Measurements from ENCODE around the gene NFE2L1.
"Not testable (repeated sequence)": the region's sequence is repeated elsewhere in the genome, so short reads cannot be mapped to it uniquely, and the experiment has no call there.

NFE2L1 gene, protein sequence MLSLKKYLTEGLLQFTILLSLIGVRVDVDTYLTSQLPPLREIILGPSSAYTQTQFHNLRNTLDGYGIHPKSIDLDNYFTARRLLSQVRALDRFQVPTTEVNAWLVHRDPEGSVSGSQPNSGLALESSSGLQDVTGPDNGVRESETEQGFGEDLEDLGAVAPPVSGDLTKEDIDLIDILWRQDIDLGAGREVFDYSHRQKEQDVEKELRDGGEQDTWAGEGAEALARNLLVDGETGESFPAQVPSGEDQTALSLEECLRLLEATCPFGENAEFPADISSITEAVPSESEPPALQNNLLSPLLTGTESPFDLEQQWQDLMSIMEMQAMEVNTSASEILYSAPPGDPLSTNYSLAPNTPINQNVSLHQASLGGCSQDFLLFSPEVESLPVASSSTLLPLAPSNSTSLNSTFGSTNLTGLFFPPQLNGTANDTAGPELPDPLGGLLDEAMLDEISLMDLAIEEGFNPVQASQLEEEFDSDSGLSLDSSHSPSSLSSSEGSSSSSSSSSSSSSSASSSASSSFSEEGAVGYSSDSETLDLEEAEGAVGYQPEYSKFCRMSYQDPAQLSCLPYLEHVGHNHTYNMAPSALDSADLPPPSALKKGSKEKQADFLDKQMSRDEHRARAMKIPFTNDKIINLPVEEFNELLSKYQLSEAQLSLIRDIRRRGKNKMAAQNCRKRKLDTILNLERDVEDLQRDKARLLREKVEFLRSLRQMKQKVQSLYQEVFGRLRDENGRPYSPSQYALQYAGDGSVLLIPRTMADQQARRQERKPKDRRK

DNA sequence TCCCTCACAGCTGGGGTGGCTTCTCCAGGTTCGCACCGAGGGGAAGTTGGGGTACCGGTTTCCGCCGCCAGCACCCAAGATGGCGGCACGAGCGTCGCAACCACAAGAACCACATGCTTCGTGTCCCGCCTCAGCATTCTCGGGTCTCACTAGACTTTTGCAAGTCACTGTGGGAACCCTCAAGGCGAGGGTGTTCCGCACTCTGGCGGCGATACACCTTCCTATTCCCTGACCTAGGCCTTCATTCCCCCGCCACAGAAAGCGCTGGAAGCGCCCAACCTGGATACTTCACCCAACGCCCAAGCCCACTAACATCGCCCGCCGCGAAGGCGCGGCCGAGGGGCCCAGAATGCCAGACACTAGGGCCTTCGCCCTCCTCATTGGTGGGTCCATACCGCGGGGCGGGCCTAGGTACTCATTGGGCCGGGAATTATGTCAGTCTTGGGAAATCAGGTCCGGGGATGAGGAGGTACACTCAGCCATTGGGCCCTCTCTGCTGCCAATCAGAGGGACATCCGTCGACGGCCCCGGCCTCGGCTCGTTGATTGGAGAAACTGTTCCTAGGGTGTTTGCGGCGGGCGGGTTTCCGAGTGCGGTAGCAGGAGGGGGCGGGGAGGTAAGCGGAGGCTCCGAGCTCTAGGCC is at the start of gene NFE2L1:
Gene NFE2L1 (plus strand): TSS at position 619 of the 643 bp plus-strand sequence. CDS start 2,760 bp downstream, outside the sequence.
- DNase-seq (ENCODE audit: low spot score): peak; percentile 99

DNA sequence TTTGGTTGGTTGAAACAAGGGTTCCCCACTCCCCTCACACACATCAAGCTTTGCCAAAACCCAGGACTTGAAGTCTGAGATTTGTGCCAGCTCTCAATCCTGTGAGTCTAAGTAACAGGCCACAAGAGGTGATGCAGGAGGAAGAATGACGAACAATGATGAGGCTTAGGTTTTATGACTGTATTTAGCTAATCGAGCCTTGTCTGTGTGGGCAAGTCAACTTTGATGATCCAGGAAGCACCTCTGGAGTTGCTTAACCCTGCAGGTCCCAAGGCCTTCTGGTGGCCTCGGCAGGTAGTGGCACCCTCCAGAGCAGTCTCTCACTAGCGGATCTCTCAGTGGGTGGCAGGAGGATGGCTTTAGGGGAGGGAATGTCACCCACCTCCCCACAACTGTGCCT is 48.6 kb upstream of the NFE2L1 start:
- DNase-seq (ENCODE audit: low spot score): no peak

DNA sequence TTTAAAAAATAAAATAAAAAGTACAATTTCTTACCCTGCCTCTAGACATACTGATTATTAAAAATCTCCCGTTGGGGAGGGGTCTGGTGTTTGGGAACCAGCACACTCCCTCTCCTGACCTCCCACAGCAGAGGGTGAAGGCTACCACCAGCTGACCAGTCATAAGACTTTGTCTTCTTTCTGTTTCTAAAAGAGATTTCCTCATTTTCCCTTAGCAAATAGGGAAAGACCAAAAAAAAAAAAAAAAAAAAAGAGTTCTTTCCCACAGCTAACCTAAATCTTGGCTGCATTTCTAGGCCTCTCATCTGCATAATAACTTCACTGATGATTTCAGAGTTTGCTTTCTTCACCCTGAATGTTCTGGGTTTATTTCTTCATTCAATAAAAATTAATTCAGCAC is 47.0 kb upstream of the NFE2L1 start:
- no peak for DNase-seq (ENCODE audit: low spot score)

DNA sequence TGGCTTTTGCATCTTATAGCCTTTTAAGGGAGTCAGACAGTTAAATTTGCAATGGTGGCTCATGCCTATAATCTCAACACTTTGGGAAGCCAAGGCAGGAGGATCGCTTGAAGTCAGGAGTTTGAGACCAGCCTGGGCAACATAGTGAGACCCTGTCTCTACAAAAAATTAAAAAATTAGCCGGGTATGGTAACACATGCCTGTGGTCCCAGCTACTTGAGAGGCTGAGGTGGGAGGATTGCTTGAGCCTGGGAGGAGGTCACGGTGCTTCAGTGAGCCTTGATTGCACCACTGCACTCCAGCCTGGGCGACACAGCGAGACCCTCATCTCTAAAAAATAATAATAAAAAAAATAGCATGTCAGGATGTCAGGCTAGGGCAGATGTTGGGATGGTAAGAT is 46.5 kb upstream of the NFE2L1 start:
- not testable (repeated sequence) for DNase-seq (ENCODE audit: low spot score)

DNA sequence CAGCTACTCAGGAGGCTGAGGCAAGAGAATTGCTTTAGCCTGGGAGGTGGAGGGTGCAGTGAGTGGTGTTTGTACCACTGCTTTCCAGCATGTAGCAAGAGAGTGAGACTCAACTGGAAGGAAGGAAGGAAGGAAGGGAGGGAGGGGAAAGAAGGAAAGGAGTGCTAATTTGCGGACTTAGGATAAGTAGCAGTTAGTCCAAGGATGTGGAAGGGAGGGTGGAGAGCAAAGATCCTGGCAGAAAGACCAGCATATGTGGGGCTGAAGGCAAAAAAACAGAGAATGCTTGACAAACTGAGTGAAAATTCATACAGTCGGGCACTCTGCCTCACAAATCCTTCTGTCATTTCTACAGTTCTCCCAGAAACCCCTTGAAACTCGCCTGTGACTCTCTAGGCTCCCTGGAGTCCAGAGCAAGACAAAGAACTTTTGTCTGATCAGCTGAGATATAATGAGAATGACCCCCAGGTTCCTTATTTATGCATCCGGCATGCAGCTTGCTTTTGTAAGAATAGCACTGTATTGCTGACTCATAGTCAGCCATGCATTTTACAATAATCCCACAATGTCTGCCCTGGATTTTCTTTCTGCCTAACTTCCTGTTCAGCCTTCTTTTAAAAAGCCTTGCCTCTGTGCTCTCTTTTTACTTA is 45.8 kb upstream of the NFE2L1 start:
- no peak for DNase-seq (ENCODE audit: low spot score)

DNA sequence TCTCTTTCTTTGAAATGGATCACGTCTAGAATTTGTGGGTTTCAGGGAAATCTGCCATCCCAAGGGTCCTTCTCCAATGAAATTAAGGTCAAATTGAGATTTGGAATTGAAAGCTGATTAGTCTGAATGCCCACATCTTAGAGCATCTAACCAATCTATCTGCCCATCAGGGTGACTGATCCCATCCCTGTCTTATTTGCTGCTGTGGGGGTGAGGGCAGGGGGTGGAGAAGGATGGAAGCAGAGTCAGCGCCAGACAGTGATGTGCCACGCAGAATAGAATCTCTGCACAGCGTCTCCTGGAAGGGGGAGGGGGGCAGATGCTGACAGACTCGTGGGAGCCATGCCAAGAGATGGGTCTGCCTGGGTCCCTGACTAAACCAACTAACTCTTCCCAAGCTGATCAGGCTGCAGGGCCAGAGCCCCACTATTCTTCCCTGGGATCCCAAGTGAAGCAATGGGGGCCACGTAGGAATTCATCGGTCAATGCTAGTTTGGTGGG is 45.2 kb upstream of the NFE2L1 start:
- DNase-seq (ENCODE audit: low spot score): no peak

DNA sequence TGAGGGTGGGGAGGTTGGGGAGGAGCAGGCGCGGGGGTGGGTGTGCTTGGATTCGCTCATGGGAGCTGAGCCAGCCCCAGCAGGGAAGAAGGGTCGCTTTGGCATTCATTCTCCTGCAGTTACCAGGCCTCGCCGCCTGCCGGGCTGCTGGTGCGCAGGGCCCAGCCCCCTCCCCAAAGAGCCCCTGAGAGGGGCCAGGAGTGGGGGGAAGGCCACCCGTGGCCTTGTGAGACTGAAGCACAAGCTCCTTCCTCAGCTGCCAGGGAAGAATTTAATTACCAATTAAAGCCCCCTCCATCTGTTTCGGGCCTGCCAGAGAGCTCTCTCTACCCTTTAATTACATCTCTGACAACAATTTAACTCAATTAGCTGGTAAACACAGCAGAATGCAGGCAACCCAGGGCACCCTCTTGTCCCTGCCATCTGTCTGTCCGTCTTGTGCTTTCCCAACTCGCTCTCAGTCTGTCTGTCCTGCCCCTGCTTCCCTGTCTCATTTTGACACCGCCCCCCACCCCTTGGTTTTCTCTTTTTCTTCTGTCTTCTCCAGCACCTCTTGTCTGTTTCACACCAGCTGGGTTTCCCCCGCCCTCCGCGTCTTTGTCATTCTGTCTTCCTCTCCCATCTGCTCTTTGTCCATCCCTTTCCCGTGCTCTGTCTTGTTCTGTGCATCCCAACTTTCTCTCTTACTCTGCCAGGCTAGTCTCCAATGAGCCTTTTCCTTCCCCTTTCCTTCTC is 44.6 kb upstream of the NFE2L1 start:
- DNase-seq (ENCODE audit: low spot score): no peak

DNA sequence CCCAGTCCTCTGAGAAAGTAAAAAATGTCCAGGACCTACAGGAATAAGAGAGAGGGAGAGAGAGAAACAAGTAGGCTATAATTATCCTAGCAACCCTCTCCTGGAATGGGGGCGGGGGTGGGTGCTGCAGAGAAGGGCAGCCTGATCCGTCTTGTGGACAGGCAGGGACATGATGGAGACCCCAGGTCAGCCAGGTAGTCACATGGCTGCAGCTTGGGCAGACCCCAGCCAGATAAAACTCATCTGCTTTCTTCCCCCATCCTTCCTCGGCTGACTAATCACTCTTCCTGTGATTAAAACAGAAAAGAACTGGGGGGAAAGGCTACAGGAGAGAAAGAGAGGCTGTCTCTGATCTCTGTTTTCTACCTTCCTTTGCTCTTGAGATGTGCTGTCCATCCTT is 43.2 kb upstream of the NFE2L1 start:
- no peak for DNase-seq (ENCODE audit: low spot score)

DNA sequence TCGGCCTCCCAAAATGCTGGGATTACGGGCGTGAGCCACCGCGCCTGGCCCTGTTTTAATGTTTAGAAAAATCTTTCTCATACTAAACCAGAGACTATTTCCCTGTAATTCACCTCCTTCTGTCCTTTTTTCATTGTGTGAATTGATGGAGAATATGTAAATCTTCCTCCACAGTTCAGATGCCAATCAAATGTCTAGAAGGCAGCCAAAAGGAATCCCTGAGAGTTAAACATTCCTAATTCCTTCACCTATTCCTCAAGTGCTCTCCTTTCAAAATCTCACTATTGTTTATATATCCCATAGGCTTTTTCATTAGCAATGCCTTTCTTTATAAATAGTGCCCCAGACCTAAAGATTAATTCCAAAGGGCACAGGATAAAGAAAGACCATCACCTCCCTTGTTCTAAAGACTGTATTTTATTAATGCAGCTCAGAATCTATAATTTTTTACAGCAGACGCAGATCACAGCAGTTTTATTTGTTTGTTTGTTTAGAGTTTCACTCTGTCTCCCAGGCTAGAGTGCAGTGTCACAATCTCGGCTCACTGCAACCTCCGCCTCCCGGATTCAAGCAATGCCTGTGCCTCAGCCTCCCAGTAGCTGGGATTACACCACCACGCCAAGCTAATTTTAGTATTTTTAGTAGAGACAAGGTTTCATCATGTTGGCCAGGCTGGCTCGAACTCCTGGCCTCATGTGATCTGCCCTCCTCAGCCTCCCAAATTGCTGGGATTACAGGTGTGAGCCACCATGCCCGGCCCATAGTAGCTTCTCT is 41.0 kb upstream of the NFE2L1 start:
- no peak for DNase-seq (ENCODE audit: low spot score)

DNA sequence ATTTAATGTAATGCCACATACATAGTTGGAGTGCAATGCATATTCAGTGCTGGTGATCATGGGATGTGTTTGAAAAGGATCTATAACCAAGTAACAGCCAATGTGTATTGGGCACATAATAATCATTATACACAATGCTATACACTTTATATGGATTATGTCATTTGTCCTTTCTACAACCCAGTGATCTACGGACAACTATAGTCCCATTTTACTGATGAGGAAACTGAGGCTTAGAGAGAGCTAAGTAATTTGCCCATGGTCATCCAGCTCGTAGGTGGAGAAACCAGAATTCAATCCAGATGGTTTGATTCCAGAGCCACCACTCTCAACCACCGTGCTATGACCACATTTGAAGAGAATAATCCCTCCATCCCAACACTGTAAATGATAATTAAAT is 38.0 kb upstream of the NFE2L1 start:
- no peak for DNase-seq (ENCODE audit: low spot score)

DNA sequence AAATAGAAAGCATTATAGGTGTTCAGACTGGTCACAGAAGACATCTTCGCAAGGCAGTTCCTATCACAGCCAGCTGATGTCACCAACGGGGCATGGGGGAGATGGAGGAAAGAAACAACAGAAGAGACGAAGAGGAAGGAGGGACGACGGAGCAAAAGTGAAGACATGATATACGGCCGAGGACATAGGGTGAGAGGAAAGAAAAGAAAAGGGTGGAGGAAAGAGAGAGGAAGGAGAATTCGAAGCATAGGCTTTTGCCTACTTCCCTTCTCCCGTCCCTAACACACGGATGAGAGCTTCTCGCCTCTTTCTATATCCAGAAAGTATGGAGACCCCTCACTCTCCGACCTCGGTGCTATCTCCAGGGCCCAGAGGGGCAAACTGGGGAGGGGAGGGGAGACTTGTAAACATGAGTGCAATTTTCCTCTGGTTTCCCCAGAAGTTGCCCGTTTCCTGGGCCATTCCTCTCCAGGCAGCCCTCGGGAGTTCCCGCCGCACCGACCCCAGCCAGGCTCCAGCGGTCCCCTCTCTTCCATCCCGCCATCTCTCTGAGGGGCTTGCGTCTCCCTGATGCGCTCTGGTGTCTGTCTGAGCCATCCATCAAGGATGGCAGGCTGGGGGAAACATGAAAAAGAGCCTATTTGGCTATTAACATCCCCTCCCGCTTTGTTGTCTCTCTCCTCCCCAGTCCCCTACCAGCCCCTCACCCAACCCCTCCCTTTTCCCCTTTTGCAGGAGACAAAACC is 36.6 kb upstream of the NFE2L1 start:
- peak; percentile 37 for DNase-seq (ENCODE audit: low spot score)

DNA sequence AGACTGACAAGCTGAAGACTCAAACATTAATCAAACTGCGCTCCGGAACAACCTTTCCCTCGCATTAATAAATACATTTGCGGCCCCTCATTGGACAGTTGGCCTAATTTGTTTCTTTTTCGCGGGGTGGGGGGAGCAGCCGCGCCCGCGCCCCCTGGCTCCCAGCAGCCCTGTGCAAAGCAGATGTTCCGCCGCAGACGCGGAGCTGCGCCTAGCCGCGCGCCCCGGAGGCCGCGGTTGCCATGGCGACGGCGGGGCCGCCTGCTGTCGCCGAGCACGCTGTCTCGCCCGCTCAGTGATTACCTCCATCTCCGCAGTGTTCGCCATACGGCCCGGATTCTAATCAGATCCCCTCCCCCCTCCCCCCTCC is 36.0 kb upstream of the NFE2L1 start:
- peak; percentile 56 for DNase-seq (ENCODE audit: low spot score)

DNA sequence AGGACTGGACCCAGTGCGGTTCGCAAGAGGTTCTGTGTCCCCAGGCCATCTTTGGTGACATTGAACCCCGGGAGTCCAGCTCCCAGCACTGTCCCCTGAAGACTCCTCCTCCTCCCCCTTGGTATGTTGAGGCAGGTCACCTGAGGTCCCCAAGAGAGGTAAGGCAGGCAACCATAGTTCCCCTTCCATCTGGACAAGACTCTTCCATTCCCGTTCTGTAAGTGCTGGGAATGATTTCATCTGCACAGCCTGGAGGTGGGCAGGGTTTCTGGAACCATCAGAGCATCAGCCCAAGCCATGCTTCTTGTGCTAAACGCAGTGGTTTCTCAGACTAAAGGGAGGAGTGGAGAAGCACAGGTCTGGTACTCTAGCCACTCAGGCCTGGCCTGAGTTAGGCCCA is 35.5 kb upstream of the NFE2L1 start:
- no peak for DNase-seq (ENCODE audit: low spot score)

DNA sequence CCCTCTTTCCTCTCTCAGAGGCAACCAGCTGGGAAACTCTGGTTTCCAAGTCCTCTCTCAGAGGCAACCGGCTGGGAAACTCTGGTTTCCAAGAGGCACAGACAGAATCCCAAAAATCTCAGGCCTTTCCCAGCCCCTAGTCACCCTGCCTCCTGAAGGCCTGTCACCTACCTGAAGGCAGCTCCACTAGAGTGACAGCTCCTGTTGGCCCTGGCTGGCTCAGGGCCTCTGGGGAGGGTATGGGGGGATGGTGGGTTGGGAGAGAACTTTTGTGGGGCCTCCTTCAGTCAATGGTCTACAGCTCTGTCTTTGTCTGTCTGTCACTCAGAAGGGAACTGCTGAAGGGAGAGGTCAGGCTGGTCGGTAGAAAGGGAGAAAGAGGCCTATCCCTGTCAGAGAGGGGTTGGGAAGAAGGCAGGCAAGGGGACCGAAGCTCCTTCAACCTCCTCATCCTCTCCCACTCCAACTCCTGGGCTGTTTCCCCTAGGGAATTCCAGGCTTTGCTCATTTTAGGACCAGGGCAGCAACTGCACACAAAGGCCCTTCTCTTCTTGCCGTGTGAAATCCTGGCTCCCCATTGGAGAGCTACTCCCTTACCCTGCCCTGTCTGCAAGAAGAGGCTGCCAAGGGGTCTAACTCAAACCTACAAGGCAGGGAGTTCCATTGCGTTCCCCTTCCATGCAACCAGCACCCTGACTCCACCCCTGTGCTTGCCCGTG is 34.1 kb upstream of the NFE2L1 start:
- DNase-seq (ENCODE audit: low spot score): no peak

DNA sequence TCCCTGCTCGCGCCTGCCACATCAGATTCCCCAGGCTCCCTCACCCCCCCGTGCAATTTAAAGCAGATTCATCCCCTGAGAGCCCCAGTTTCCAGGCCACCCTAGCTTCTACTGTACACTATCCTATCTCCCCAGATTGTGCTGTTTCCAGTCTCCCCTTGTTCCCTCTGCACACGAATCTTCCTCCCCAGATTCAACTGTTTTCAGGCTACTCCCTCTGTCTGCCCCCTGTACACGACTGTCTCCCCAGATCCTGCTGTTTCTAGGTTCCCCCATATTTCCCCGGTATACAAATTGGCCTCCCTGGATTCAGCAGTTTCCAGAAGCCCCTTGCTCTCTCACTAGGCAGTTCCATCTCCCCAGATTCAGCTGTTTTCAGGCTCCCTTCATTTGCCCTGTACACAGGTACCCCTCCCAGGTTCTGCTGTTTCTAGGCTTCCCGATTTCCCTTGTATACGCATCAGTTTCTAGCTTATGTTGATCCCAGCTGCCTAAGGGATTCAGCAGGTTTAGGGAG is 33.5 kb upstream of the NFE2L1 start:
- no peak for DNase-seq (ENCODE audit: low spot score)

DNA sequence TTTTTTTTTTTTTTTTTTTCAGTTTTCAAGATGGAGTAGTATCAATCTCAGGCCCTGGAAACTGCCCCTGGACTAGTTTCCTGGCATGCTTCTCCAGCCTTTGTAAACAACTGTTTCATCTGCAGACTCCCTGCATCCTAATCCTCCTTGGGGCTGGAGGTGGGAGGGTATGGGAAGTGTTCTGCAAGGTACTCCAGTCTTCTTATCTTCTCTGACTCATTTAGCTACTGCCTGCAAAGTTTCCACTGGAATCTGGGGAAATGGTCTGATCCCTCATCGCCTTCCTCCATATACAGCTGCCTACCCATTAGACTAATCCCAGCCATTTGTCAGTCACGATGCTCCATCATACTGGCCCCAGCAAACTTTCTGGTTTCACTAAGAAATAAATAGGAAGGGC is 32.0 kb upstream of the NFE2L1 start:
- DNase-seq (ENCODE audit: low spot score): no peak

DNA sequence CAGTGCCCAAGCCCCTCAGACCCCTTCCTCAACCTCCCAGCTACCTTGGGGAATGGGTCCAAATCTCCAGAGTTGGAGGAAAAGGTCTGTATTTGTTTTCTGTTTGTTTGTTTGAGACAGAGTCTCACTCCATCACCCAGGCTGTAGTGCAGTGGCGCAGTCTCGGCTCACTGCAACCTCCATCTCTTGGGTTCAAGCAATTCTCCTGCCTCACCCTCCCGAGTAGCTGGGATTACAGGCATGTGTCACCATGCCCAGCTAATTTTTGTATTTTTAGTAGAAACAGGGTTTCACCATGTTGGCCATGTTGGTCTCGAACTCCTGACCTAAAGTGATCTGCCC is 30.4 kb upstream of the NFE2L1 start:
- DNase-seq (ENCODE audit: low spot score): not testable (repeated sequence)

DNA sequence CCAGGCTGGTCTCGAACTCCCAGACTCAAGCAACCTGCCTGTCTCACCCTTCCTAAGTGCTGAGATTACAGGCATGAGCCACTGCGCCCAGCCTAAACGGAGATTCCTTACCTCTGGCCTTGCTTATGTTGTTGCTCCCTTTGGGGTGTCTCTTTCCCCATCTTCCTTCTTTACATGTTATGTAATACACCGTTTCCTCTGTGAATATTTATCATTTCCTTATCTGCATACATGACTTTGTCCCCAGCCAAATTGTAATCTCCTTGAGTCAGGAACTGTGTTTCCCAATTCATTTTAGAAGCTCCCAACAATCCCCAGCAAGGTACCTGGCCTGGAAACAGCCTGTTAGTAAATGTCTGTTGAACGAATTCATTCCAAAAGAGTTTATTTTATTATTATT is 26.2 kb upstream of the NFE2L1 start:
- no peak for DNase-seq (ENCODE audit: low spot score)

DNA sequence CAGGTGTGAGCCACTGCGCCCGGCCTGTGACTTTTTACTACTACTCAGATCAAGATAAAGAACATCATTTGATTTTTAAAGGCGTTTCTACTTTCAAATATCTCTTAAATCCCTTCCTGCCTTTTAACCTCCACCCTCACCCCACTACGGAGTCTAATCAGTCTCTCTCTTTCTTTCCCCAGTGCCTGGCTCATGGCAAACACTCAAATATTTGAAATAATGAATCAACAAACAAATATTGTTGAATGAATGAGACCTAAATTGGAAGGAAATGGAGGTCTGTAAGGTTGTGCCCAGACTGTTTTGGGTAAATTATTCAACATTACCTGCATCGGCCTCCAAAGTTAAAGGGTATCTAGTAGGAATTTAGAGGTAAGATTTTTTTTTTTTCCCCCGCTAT is 25.3 kb upstream of the NFE2L1 start:
- no peak for DNase-seq (ENCODE audit: low spot score)
